ENCODE measurements around the gene PRKCA. TPM values are rescaled to one million over a fixed set of nuclear protein-coding genes. Genes with fewer than 3 reads are reported as not detected.

PRKCA gene
- total and polyA plus RNA-seq, 9 of the 15 experiments (the other 6 are each of a cell fraction or from before 2014, with no cell fraction given) = 3.2 to 33.0 (median 17.8) TPM

DNA sequence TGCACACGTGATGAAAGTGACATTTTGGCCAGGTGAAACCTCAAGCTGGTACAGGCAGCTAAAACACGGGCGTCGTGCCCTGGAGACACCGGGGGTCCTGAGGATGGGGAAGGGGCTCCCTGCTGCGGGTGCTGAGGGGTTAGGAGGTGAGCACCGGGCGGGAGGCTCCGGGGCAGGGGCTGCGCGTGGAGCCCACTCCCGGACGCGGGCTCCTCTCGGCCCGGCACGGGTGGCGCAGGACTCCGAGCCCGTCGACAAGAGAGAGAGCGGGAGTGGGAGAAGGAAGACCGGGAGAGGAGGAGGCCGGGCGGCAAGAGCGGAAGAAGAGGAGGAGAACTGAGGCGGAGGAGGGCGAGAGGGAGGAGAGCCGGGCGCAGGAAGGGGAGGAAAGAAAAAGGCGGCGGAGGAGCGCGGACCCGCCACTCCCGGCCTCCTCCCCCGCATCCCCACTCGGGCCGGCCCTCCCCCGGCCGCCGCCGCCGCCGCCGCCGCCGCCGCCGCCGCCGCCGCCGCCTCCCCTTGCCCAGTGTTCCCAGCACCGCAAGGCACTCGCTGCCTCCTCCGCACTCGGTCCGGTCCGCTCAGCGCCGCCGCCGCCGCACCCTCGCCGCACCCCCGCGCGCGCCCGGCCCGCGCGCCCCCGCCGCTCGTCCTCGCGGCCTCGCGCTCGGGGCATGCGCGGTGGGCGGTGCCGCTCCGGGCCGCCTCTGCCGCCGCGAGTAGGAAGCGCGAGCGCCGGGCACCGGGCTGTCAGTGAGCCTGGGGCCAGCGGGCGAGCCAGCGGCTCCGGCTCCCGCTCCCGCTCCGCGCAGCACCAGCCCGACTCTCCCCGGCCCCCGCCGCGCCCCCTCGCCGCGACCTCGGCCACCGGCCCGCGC lies at the start of gene PRKCA (continued):
- TF ChIP-seq, protein P1, sequence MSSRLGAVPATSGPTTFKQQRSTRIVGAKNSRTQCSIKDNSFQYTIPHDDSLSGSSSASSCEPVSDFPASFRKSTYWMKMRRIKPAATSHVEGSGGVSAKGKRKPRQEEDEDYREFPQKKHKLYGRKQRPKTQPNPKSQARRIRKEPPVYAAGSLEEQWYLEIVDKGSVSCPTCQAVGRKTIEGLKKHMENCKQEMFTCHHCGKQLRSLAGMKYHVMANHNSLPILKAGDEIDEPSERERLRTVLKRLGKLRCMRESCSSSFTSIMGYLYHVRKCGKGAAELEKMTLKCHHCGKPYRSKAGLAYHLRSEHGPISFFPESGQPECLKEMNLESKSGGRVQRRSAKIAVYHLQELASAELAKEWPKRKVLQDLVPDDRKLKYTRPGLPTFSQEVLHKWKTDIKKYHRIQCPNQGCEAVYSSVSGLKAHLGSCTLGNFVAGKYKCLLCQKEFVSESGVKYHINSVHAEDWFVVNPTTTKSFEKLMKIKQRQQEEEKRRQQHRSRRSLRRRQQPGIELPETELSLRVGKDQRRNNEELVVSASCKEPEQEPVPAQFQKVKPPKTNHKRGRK (tag; IDR thresholded peaks at IDR 0.05) = no peak
- TF ChIP-seq, protein P2, sequence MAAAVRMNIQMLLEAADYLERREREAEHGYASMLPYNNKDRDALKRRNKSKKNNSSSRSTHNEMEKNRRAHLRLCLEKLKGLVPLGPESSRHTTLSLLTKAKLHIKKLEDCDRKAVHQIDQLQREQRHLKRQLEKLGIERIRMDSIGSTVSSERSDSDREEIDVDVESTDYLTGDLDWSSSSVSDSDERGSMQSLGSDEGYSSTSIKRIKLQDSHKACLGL (CRISPR knock-in tag; IDR thresholded peaks at IDR 0.05; ENCODE audit: borderline replicate concordance, poor library complexity, severe bottlenecking) = no peak
- TF ChIP-seq SLC30A9 (CRISPR knock-in tag; IDR thresholded peaks at IDR 0.05) = no peak
- TF ChIP-seq CBX5 (IDR thresholded peaks at IDR 0.05; ENCODE audit: borderline replicate concordance, low read depth) = no peak
- TF ChIP-seq, protein P3, sequence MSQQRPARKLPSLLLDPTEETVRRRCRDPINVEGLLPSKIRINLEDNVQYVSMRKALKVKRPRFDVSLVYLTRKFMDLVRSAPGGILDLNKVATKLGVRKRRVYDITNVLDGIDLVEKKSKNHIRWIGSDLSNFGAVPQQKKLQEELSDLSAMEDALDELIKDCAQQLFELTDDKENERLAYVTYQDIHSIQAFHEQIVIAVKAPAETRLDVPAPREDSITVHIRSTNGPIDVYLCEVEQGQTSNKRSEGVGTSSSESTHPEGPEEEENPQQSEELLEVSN (IDR thresholded peaks at IDR 0.05; ENCODE audit: borderline replicate concordance in 1 of 2, extremely low read depth in 1 of 2, insufficient read depth in 1 of 2, insufficient read length in 1 of 2, low read depth in 1 of 2, low read length in 1 of 2, poor library complexity in 1 of 2, severe bottlenecking in 1 of 2) = peak in 1 of 2 experiments; percentile 43
- TF ChIP-seq, protein P4, sequence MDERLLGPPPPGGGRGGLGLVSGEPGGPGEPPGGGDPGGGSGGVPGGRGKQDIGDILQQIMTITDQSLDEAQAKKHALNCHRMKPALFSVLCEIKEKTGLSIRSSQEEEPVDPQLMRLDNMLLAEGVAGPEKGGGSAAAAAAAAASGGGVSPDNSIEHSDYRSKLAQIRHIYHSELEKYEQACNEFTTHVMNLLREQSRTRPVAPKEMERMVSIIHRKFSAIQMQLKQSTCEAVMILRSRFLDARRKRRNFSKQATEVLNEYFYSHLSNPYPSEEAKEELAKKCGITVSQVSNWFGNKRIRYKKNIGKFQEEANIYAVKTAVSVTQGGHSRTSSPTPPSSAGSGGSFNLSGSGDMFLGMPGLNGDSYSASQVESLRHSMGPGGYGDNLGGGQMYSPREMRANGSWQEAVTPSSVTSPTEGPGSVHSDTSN (CRISPR knock-in tag; IDR thresholded peaks at IDR 0.05; ENCODE audit: low read depth) = no peak
- TF ChIP-seq, protein P4 (tag; conservative IDR thresholded peaks at IDR 0.05; ENCODE audit: low read depth) = no peak
- TF ChIP-seq, protein P5, sequence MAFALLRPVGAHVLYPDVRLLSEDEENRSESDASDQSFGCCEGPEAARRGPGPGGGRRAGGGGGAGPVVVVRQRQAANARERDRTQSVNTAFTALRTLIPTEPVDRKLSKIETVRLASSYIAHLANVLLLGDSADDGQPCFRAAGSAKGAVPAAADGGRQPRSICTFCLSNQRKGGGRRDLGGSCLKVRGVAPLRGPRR (CRISPR knock-in tag; IDR thresholded peaks at IDR 0.05) = no peak
- TF ChIP-seq, protein P6, sequence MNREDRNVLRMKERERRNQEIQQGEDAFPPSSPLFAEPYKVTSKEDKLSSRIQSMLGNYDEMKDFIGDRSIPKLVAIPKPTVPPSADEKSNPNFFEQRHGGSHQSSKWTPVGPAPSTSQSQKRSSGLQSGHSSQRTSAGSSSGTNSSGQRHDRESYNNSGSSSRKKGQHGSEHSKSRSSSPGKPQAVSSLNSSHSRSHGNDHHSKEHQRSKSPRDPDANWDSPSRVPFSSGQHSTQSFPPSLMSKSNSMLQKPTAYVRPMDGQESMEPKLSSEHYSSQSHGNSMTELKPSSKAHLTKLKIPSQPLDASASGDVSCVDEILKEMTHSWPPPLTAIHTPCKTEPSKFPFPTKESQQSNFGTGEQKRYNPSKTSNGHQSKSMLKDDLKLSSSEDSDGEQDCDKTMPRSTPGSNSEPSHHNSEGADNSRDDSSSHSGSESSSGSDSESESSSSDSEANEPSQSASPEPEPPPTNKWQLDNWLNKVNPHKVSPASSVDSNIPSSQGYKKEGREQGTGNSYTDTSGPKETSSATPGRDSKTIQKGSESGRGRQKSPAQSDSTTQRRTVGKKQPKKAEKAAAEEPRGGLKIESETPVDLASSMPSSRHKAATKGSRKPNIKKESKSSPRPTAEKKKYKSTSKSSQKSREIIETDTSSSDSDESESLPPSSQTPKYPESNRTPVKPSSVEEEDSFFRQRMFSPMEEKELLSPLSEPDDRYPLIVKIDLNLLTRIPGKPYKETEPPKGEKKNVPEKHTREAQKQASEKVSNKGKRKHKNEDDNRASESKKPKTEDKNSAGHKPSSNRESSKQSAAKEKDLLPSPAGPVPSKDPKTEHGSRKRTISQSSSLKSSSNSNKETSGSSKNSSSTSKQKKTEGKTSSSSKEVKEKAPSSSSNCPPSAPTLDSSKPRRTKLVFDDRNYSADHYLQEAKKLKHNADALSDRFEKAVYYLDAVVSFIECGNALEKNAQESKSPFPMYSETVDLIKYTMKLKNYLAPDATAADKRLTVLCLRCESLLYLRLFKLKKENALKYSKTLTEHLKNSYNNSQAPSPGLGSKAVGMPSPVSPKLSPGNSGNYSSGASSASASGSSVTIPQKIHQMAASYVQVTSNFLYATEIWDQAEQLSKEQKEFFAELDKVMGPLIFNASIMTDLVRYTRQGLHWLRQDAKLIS (CRISPR knock-in tag; IDR thresholded peaks at IDR 0.05) = no peak
- TF ChIP-seq, protein P7, sequence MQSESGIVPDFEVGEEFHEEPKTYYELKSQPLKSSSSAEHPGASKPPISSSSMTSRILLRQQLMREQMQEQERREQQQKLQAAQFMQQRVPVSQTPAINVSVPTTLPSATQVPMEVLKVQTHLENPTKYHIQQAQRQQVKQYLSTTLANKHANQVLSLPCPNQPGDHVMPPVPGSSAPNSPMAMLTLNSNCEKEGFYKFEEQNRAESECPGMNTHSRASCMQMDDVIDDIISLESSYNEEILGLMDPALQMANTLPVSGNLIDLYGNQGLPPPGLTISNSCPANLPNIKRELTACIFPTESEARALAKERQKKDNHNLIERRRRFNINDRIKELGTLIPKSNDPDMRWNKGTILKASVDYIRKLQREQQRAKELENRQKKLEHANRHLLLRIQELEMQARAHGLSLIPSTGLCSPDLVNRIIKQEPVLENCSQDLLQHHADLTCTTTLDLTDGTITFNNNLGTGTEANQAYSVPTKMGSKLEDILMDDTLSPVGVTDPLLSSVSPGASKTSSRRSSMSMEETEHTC (IDR thresholded peaks at IDR 0.05) = no peak
- no peak for TF ChIP-seq TAL1 (IDR thresholded peaks at IDR 0.05)
- TF ChIP-seq YBX1 (IDR thresholded peaks at IDR 0.05) = no peak
- TF ChIP-seq ARNT (IDR thresholded peaks at IDR 0.05) = no peak

All from K562 (cell line).